HG02798 (cell line): ENCODE results near the gene CAVIN4.

ENCODE experiments used
- ATAC-seq: cut with Tn5 transposase; IDR thresholded peaks from one replicate; pipeline ENCODE4 v1.9.1; 2021; ENCODE audit warnings: mild to moderate bottlenecking; ENCODE audit not compliant: unreplicated experiment, poor library complexity

CAVIN4 gene

DNA sequence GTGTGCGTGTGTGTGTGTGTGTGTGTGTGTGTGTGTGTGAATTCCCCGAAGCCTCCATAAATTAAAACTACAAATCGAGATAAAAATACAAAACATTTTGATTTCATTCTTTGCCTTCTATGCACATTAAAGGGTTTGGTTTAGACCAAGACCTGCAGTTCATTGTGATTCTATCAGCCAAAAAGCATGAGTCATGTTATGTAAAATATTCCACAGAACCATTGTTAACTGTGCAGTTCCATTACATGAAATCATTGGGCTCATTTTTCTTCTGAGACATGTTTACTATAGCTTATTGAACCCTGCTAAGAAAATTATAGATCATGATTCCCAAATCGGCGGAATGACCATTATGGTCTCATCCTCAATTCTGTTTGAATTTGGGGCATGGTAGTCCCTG, 11.7 kb downstream of the CAVIN4 start:
- ATAC-seq = no peak

- no peak for ATAC-seq
Observed at GRCh38 chr9:100590481-100590880, 12.6 kb downstream of the CAVIN4 start.

- ATAC-seq = no peak
Observed at GRCh38 chr9:100591139-100591538, 13.3 kb downstream of the CAVIN4 start.

DNA sequence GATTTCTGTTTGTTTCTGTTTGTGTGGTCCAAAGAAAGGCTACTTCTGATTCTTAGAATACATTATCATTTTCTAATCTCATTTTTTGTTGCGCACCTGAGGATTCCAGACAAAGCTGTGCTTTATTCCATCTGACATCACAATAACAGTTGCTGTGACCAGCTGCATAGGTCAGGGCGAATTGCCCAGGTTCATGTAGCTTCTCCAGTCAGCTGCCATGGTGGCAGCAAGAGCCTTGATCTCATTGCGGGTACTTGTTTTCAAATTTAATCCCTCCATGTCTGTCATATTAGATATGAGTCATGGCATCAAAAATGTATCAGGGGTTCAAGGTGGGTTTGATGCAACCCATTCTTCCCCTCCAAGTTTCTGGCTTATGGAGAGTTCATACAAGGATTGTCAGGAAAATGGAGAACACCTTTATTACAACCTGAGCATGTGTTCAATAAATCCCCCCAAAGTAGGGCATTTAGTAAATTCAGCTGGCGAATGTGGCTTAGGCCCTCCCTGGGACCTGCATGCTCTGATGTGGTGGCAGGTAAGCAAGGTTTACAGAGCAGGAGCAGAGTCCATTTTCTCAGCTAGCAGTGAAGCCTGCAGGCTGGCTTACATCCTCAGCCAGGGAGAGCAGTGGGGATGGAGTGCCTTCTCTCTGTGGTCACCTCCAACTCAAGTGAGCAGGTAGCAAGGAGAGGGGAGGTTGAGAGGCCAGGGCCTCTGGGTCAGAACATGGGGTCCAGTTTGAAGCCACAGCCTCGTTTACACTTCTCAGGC, 13.9 kb downstream of the CAVIN4 start:
- ATAC-seq = no peak

- peak; percentile 47 for ATAC-seq
Observed at GRCh38 chr9:100595391-100596199, 17.7 kb downstream of the CAVIN4 start.

GRCh38 chr9:100597236-100597635, 19.4 kb downstream of the CAVIN4 start:
- ATAC-seq = no peak

- peak; percentile 82 for ATAC-seq
Observed at GRCh38 chr9:100598641-100599145, 20.8 kb downstream of the CAVIN4 start.

- no peak for ATAC-seq
Observed at GRCh38 chr9:100600521-100601079, 22.7 kb downstream of the CAVIN4 start.

- ATAC-seq = peak; percentile 63
Observed at GRCh38 chr9:100601216-100601615, 23.3 kb downstream of the CAVIN4 start.

DNA sequence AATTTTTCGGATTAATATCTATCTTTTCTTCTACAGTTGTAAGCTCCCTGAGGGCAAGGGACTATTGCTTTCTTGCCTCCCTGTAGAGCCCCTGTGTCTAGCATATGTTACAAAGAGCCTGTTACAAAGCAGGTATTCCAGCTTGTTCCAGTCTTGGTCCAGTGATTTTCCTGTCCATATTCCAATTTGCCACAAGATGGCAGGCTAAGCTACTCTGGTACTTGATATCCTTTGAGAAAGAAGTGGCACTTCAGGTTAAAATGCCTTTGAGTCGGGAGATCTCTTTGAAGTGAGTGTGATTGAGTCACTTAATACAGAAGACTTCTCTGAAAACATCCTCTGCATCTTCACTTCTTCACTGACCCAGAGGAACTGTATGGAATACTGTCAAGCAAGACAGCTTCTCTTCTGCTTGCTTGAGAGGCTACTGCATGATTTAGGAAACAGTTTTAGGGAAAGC, 24.5 kb downstream of the CAVIN4 start:
- no peak for ATAC-seq

DNA sequence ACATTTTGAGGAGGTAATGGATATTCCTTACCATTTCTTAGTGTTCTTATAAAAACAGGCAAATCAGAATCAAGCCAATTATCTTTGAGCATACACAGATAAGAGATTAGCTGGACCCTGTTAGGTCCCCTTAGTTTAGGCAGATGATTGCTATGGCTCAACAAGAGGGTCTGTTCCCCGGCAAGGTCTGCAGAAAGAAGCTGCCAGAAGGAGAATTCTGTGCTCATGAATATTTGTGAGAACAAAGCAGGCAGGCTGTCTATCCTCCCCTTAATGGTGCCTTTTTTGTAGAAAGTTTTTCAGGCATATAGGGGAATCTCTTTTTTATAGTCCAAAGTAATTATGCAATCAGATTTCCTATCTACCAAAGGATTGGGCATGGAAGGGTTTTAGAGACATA, 27.5 kb downstream of the CAVIN4 start:
- no peak for ATAC-seq

DNA sequence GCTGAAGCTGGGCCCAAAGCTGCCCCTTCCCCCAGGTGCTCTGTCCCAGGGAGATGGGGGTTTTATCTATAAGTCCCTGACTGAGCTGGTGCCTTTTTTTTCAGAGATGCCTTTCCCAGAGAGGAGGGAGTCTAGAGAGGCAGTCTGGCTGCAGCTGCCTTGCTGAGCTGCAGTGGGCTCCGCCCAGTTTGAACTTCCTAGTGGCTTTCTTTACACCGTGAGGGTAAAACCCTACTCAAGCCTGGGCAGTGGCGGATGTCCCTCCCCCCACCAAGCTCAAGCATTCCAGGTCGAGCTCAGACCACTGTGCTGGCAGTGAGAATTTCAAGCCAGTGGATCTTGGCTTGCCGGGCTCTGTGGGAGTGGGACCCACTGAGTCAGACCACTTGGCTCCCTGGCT, 41.3 kb downstream of the CAVIN4 start:
- no peak for ATAC-seq

DNA sequence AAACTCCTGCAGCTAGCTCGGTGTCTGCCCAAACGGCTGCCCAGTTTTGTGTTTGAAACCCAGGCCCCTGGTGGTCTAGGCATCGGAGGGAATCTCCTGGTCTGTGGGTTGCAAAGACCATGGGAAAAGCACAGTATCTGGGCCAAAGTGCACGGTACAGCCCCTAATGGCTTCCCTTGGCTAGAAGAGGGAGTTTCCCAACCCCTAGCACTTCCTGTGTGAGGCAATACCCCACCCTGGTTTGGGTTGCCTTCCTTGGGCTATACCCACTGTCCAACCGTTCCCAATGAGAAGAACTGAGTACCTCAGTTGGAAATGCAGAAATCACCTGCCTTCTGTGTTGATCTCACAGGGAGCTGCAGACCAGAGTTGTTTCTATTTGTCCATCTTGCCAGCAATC, 41.8 kb downstream of the CAVIN4 start:
- no peak for ATAC-seq

- ATAC-seq = no peak
Observed at GRCh38 chr9:100623969-100624368, 46.1 kb downstream of the CAVIN4 start.

DNA sequence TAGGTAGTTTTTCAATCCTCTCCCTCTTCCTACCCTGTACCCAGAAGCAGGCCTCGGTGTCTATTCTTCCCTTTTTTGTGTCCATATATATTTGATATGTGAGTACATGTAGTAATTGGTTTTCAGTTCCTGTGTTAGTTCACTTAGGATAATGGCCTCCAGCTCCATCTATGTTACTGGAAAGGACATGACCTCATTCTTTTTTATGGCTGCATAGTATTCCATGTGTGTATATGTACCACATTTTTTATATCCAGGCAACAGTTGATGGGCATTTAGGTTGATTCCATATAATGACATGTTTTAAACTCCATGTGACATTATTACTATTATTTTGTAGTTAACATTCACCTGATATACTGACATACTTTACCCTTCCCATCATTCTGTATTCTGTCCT, 49.1 kb downstream of the CAVIN4 start:
- no peak for ATAC-seq

DNA sequence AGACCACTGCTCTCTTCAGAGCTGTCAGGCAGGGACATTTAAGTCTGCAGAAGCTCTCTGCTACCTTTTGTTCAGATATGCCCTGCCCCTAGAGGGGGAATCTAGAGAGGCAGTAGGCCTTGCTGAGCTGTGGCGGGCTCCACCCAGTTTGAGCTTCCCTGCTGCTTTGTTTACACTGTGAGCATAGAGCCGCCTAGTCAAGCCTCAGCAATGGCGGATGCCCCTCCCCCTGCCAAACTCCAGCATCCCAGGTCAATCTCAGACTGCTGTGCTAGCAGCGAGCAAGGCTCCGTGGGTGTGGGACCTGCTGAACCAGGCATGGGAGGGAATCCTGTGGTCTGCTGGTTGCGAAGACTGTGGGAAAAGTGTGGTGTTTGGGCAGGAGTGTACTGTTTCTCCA, 59.9 kb downstream of the CAVIN4 start:
- ATAC-seq = no peak
